ENCODE data around the gene HECTD4.
"Not testable (repeated sequence)": the region's sequence is repeated elsewhere in the genome, so short reads cannot be mapped to it uniquely, and the experiment has no call there.

Gene HECTD4

GRCh38 chr12:112350593-112351592 lies 31.3 kb downstream of the HECTD4 start:
- DNase-seq, result no peak

- DNase-seq, result no peak
Measured at GRCh38 chr12:112349431-112349830, 32.8 kb downstream of the HECTD4 start.

- DNase-seq, result not testable (repeated sequence)
Measured at GRCh38 chr12:112348926-112349325, 33.3 kb downstream of the HECTD4 start.

GRCh38 chr12:112347581-112347982 lies 34.6 kb downstream of the HECTD4 start:
- no peak for DNase-seq

GRCh38 chr12:112346194-112346593 lies 36.0 kb downstream of the HECTD4 start:
- no peak for DNase-seq

GRCh38 chr12:112344220-112344619 lies 38.0 kb downstream of the HECTD4 start:
- DNase-seq, result no peak

- DNase-seq, result peak in 1 of 2 donors; percentile 17
Measured at GRCh38 chr12:112342587-112342986, 39.6 kb downstream of the HECTD4 start.

GRCh38 chr12:112341046-112341825 lies 41.0 kb downstream of the HECTD4 start:
- no peak for DNase-seq

GRCh38 chr12:112340230-112340629 lies 42.0 kb downstream of the HECTD4 start:
- no peak for DNase-seq

GRCh38 chr12:112334999-112335398 lies 47.2 kb downstream of the HECTD4 start:
- DNase-seq, result not testable (repeated sequence)

GRCh38 chr12:112333019-112333418 lies 49.2 kb downstream of the HECTD4 start:
- no peak for DNase-seq

- DNase-seq, result peak; percentile 86
Measured at GRCh38 chr12:112331886-112332285, 50.3 kb downstream of the HECTD4 start.

- no peak for DNase-seq
Measured at GRCh38 chr12:112330706-112331105, 51.5 kb downstream of the HECTD4 start.

GRCh38 chr12:112328456-112329124 lies 53.6 kb downstream of the HECTD4 start:
- no peak for DNase-seq

- DNase-seq, result no peak
Measured at GRCh38 chr12:112327209-112327938, 54.9 kb downstream of the HECTD4 start.

GRCh38 chr12:112325622-112326207 lies 56.5 kb downstream of the HECTD4 start:
- no peak for DNase-seq

- no peak for DNase-seq
Measured at GRCh38 chr12:112325157-112325556, 57.1 kb downstream of the HECTD4 start.

GRCh38 chr12:112322882-112323547 lies 59.2 kb downstream of the HECTD4 start:
- no peak for DNase-seq

GRCh38 chr12:112322441-112322840 lies 59.8 kb downstream of the HECTD4 start:
- DNase-seq, result no peak

GRCh38 chr12:112321245-112321644 lies 61.0 kb downstream of the HECTD4 start:
- DNase-seq, result no peak

GRCh38 chr12:112319395-112319794 lies 62.8 kb downstream of the HECTD4 start:
- DNase-seq, result no peak

All from inflammatory macrophage (primary cell).